ENCODE data around the gene AMPH. TPM values are rescaled to one million over a fixed set of nuclear protein-coding genes. Genes with fewer than 3 reads are reported as not detected.

The AMPH gene
- total RNA-seq, 1 donor from 2014 or later: 9.4 TPM

DNA sequence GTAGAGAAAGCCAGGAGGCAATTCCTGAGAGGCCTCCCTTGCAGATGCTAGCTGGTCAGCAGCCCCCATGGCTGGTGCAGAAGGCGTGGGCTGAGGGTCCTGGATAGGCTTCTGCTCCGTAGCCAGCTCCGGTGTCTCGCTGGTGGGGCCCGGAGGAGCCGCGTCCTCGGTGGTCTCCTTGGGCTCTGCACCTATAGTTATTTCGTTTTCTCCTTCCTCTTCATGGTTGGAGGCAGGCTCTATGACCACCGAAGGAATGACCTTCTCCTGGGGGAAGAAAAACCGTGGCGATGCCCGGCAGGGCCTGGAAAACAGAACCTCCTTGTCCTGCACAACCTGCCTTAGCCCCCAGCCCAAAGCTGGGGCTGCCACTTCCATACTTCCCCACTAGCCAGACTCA is 239.4 kb downstream of the AMPH start:
- Histone ChIP-seq H3K9me3 (ENCODE audit: control insufficient read depth in 3 of 3, low read length in 3 of 3) (no peaks in the 10 kb centered on the region), H3K4me3 (ENCODE audit: low read length in 3 of 3) (no peak overlapping the region), H3K4me1 (ENCODE audit: control insufficient read depth in 3 of 3, insufficient read depth in 3 of 3, low read length in 3 of 3) (no peaks in the 10 kb centered on the region), H3K36me3 (ENCODE audit: control insufficient read depth in 3 of 3, insufficient read depth in 3 of 3, low read length in 3 of 3) (no peaks in the 10 kb centered on the region), H3K27me3 (ENCODE audit: control insufficient read depth in 3 of 3, insufficient read depth in 3 of 3, low read length in 3 of 3) (no peaks in the 10 kb centered on the region), H3K9ac (ENCODE audit: low read depth in 1 of 3, low read length in 3 of 3) (no peak overlapping the region), H3K27ac (ENCODE audit: low read depth, low read length) (no peak overlapping the region)

DNA sequence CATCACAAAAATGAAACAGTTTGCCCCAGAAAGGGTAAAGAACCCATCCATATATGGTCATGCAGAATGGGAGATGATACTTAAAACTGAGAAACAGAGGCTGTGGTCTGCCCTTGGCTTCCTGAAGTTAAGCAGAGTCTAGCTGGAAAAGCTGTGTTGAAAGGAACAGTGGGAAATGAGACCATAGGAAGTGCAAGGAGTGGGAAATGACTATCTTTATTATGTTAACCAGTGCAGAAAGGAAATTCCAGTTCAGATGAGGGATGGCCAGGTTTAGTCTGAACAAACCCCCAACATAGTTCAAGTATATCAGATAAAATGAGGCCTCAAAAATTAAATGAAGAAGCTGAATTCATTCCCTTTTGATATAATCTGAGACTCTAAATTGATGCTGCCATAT is 245.5 kb downstream of the AMPH start:
- Histone ChIP-seq H3K27me3 (ENCODE audit: control insufficient read depth in 3 of 3, insufficient read depth in 3 of 3, low read length in 3 of 3) (no peaks in the 10 kb centered on the region), H3K9ac (ENCODE audit: low read depth in 1 of 3, low read length in 3 of 3) (no peak overlapping the region), H3K27ac (ENCODE audit: low read depth, low read length) (no peak overlapping the region), H3K4me1 (ENCODE audit: control insufficient read depth in 3 of 3, insufficient read depth in 3 of 3, low read length in 3 of 3) (no peaks in the 10 kb centered on the region), H3K36me3 (ENCODE audit: control insufficient read depth in 3 of 3, insufficient read depth in 3 of 3, low read length in 3 of 3) (no peaks in the 10 kb centered on the region), H3K4me3 (ENCODE audit: low read length in 3 of 3) (no peak overlapping the region), H3K9me3 (ENCODE audit: control insufficient read depth in 3 of 3, low read length in 3 of 3) (no peaks in the 10 kb centered on the region)

GRCh38 chr7:38383281-38383680 is 247.9 kb downstream of the AMPH start:
- H3K36me3 ChIP-seq (ENCODE audit: control insufficient read depth in 3 of 3, insufficient read depth in 3 of 3, low read length in 3 of 3): no peaks in the 10 kb centered on the region
- H3K27me3 ChIP-seq (ENCODE audit: control insufficient read depth in 3 of 3, insufficient read depth in 3 of 3, low read length in 3 of 3): no peaks in the 10 kb centered on the region
- H3K27ac ChIP-seq (ENCODE audit: low read depth, low read length): no peak overlapping the region
- no peak overlapping the region for H3K9ac ChIP-seq (ENCODE audit: low read depth in 1 of 3, low read length in 3 of 3)
- H3K4me3 ChIP-seq (ENCODE audit: low read length in 3 of 3): no peak overlapping the region
- H3K9me3 ChIP-seq (ENCODE audit: control insufficient read depth in 3 of 3, low read length in 3 of 3): no peaks in the 10 kb centered on the region
- no peaks in the 10 kb centered on the region for H3K4me1 ChIP-seq (ENCODE audit: control insufficient read depth in 3 of 3, insufficient read depth in 3 of 3, low read length in 3 of 3)

DNA sequence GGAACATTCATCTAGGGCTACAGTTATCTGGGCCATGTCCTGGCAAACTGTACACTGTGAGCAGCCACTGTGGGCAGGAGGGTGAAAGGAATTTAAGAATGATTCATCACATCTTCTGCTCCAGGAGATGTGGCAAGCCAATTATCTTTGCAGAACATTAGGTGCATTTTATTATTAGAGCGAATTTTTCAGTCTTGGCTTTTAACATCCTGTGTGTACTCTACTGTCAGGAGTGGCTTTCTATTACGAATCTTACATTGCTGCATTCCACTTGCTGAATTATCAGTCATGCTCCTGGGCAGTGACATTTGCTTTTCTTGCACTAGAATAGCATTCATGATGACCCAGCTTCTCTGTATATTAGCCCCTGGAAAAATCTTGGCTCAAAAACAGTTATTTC is 248.5 kb downstream of the AMPH start:
- Histone ChIP-seq H3K27ac (ENCODE audit: low read depth, low read length) (no peak overlapping the region), H3K4me1 (ENCODE audit: control insufficient read depth in 3 of 3, insufficient read depth in 3 of 3, low read length in 3 of 3) (no peaks in the 10 kb centered on the region), H3K36me3 (ENCODE audit: control insufficient read depth in 3 of 3, insufficient read depth in 3 of 3, low read length in 3 of 3) (no peaks in the 10 kb centered on the region), H3K9me3 (ENCODE audit: control insufficient read depth in 3 of 3, low read length in 3 of 3) (no peaks in the 10 kb centered on the region), H3K27me3 (ENCODE audit: control insufficient read depth in 3 of 3, insufficient read depth in 3 of 3, low read length in 3 of 3) (no peaks in the 10 kb centered on the region), H3K9ac (ENCODE audit: low read depth in 1 of 3, low read length in 3 of 3) (no peak overlapping the region), H3K4me3 (ENCODE audit: low read length in 3 of 3) (no peak overlapping the region)

DNA sequence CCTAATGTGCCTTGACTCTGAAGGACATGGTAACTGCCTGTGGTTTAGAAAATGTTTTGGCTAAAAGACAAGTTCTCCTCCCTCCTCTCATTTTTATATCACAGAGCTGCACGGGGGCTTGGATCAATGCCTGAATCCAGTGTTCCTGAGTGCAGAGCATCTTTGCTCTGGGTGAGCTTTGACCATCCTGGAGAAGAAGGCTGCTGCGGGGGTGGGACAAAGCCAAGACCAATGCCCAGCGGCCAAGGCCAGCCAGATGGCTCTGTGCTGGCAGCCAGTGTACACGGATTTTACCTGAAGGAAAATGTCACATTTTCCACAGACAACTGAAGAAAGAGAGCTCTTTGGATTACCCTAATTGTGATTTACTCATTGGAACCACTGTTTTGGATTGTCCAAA is 255.7 kb downstream of the AMPH start:
- H3K4me3 ChIP-seq (ENCODE audit: low read length in 3 of 3): no peak overlapping the region
- no peak overlapping the region for H3K9ac ChIP-seq (ENCODE audit: low read depth in 1 of 3, low read length in 3 of 3)
- no peaks in the 10 kb centered on the region for H3K4me1 ChIP-seq (ENCODE audit: control insufficient read depth in 3 of 3, insufficient read depth in 3 of 3, low read length in 3 of 3)
- no peaks in the 10 kb centered on the region for H3K36me3 ChIP-seq (ENCODE audit: control insufficient read depth in 3 of 3, insufficient read depth in 3 of 3, low read length in 3 of 3)
- H3K9me3 ChIP-seq (ENCODE audit: control insufficient read depth in 3 of 3, low read length in 3 of 3): no peaks in the 10 kb centered on the region
- H3K27ac ChIP-seq (ENCODE audit: low read depth, low read length): no peak overlapping the region
- no peaks in the 10 kb centered on the region for H3K27me3 ChIP-seq (ENCODE audit: control insufficient read depth in 3 of 3, insufficient read depth in 3 of 3, low read length in 3 of 3)

DNA sequence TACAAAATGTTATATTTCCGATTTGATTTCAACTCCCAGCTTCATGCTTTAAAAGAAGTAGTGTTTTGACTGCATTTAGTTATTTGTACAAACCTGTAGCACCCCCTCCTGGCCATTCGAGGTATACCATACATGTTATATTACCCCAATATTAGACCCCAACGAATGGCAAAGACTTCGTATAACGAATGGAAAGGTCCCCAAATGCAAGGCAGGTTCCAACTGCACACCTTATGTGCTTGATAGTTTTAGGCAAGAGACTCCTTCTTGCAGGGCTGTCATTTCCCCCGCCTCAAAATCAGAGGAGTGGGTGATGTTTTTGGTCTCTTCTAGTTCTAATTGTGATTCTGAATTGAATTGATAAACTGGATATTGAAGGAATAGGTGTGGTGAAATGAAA is 256.7 kb downstream of the AMPH start:
- no peaks in the 10 kb centered on the region for H3K9me3 ChIP-seq (ENCODE audit: control insufficient read depth in 3 of 3, low read length in 3 of 3)
- H3K4me3 ChIP-seq (ENCODE audit: low read length in 3 of 3): no peak overlapping the region
- no peak overlapping the region for H3K9ac ChIP-seq (ENCODE audit: low read depth in 1 of 3, low read length in 3 of 3)
- H3K27ac ChIP-seq (ENCODE audit: low read depth, low read length): no peak overlapping the region
- no peaks in the 10 kb centered on the region for H3K36me3 ChIP-seq (ENCODE audit: control insufficient read depth in 3 of 3, insufficient read depth in 3 of 3, low read length in 3 of 3)
- H3K4me1 ChIP-seq (ENCODE audit: control insufficient read depth in 3 of 3, insufficient read depth in 3 of 3, low read length in 3 of 3): peaks cover 0 to 2% (median 0%) of the 10 kb centered on the region in 3 donors
- H3K27me3 ChIP-seq (ENCODE audit: control insufficient read depth in 3 of 3, insufficient read depth in 3 of 3, low read length in 3 of 3): no peaks in the 10 kb centered on the region

- Histone ChIP-seq H3K4me3 (ENCODE audit: low read length in 3 of 3) (no peak overlapping the region), H3K9me3 (ENCODE audit: control insufficient read depth in 3 of 3, low read length in 3 of 3) (no peaks in the 10 kb centered on the region), H3K27ac (ENCODE audit: low read depth, low read length) (no peak overlapping the region), H3K4me1 (ENCODE audit: control insufficient read depth in 3 of 3, insufficient read depth in 3 of 3, low read length in 3 of 3) (peaks cover 0 to 3% (median 2%) of the 10 kb centered on the region in 3 donors), H3K9ac (ENCODE audit: low read depth in 1 of 3, low read length in 3 of 3) (peak overlapping the region in 1 of 3 donors; percentile 25), H3K36me3 (ENCODE audit: control insufficient read depth in 3 of 3, insufficient read depth in 3 of 3, low read length in 3 of 3) (no peaks in the 10 kb centered on the region), H3K27me3 (ENCODE audit: control insufficient read depth in 3 of 3, insufficient read depth in 3 of 3, low read length in 3 of 3) (no peaks in the 10 kb centered on the region)
Observed at GRCh38 chr7:38373155-38373554, 258.0 kb downstream of the AMPH start.

GRCh38 chr7:38372290-38372689 is 258.9 kb downstream of the AMPH start:
- peaks cover 0 to 4% (median 4%) of the 10 kb centered on the region in 3 donors for H3K4me1 ChIP-seq (ENCODE audit: control insufficient read depth in 3 of 3, insufficient read depth in 3 of 3, low read length in 3 of 3)
- H3K9me3 ChIP-seq (ENCODE audit: control insufficient read depth in 3 of 3, low read length in 3 of 3): no peaks in the 10 kb centered on the region
- no peaks in the 10 kb centered on the region for H3K36me3 ChIP-seq (ENCODE audit: control insufficient read depth in 3 of 3, insufficient read depth in 3 of 3, low read length in 3 of 3)
- no peak overlapping the region for H3K9ac ChIP-seq (ENCODE audit: low read depth in 1 of 3, low read length in 3 of 3)
- H3K27me3 ChIP-seq (ENCODE audit: control insufficient read depth in 3 of 3, insufficient read depth in 3 of 3, low read length in 3 of 3): no peaks in the 10 kb centered on the region
- no peak overlapping the region for H3K4me3 ChIP-seq (ENCODE audit: low read length in 3 of 3)
- H3K27ac ChIP-seq (ENCODE audit: low read depth, low read length): no peak overlapping the region

DNA sequence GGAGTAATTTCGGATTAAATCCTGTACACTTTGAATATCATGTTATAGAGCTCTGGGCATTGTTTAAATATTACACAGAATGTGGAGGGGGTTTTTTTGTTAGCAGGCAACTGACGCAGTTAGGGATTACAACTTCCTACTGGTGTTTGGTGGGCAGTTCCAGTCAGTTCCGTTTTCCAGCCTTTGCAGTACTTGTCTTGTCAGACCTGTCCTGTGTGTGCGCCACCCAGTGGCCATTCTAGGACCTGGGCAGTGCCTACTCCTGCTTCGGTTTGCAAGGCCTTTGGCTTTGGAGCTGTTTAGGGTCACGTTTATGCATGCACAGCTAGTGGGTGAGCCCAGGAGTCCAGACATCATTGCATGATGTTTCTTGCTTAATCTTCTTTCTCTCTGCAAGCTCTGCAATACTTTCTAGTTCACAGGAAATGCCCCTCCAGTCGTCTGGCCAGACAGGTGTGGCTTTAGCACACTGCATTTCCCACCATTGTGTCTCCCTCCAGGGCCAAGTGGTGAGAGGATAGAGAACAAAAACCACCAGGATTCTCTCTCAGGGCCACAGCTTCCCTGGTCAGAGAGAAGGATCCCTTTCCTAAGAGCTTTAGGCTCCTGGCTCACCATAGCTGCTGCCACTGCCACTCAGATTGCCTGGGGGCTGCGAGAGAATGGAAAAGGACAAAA is 261.2 kb downstream of the AMPH start:
- Histone ChIP-seq H3K9me3 (ENCODE audit: control insufficient read depth in 3 of 3, low read length in 3 of 3) (no peaks in the 10 kb centered on the region), H3K36me3 (ENCODE audit: control insufficient read depth in 3 of 3, insufficient read depth in 3 of 3, low read length in 3 of 3) (no peaks in the 10 kb centered on the region), H3K4me1 (ENCODE audit: control insufficient read depth in 3 of 3, insufficient read depth in 3 of 3, low read length in 3 of 3) (peaks cover 0 to 4% (median 4%) of the 10 kb centered on the region in 3 donors), H3K4me3 (ENCODE audit: low read length in 3 of 3) (peak overlapping the region in 1 of 3 donors; percentile 40), H3K27me3 (ENCODE audit: control insufficient read depth in 3 of 3, insufficient read depth in 3 of 3, low read length in 3 of 3) (no peaks in the 10 kb centered on the region), H3K9ac (ENCODE audit: low read depth in 1 of 3, low read length in 3 of 3) (peak overlapping the region in 1 of 3 donors; percentile 5), H3K27ac (ENCODE audit: low read depth, low read length) (no peak overlapping the region)

DNA sequence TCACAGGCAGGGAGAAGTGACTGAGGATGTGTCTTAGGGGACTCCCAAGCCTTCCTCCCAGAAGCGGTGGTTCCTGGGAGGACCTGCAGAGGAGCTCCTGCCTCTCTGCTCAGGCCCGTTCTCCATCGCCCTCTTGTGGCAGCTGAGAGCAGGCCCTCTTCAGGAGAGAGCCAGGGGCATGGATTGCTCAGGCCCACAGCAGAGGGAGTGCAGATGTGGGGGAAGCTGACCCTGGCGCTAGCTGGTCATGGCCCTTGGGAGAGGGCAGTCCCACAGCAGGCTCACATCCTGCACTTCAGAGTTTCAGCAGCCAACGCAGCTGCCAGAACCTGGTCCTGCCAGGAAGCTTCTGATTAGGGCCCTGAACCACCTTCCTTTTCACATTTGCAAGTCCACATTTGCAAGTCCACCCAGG is 263.0 kb downstream of the AMPH start:
- Histone ChIP-seq H3K4me3 (ENCODE audit: low read length in 3 of 3) (no peak overlapping the region), H3K9ac (ENCODE audit: low read depth in 1 of 3, low read length in 3 of 3) (no peak overlapping the region), H3K36me3 (ENCODE audit: control insufficient read depth in 3 of 3, insufficient read depth in 3 of 3, low read length in 3 of 3) (no peaks in the 10 kb centered on the region), H3K27me3 (ENCODE audit: control insufficient read depth in 3 of 3, insufficient read depth in 3 of 3, low read length in 3 of 3) (no peaks in the 10 kb centered on the region), H3K27ac (ENCODE audit: low read depth, low read length) (no peak overlapping the region), H3K4me1 (ENCODE audit: control insufficient read depth in 3 of 3, insufficient read depth in 3 of 3, low read length in 3 of 3) (peaks cover 0 to 4% (median 4%) of the 10 kb centered on the region in 3 donors), H3K9me3 (ENCODE audit: control insufficient read depth in 3 of 3, low read length in 3 of 3) (no peaks in the 10 kb centered on the region)
